KOPT-K1 (cell line): ENCODE data around the gene DCN.

Source experiments
- H3K27ac ChIP-seq: fragments of 200-600 bp; sonication (generic); 2 replicates; pipeline ENCODE4 v1.5.1; 2016; ENCODE audit warnings: antibody characterized with exemption, mild to moderate bottlenecking, low read depth, low read length; ENCODE audit not compliant: poor library complexity, severe bottlenecking
- H3K36me3 ChIP-seq: fragments of 200-600 bp; sonication (generic); 2 replicates; pipeline ENCODE4 v1.5.1; 2017; ENCODE audit warnings: antibody characterized with exemption, mild to moderate bottlenecking, low read length, moderate library complexity; ENCODE audit not compliant: insufficient read depth
- H3K9me3 ChIP-seq: fragments of 200-600 bp; sonication (generic); 2 replicates; pipeline ENCODE4 v1.5.1; 2017; ENCODE audit warnings: antibody characterized with exemption, low read length, mild to moderate bottlenecking; ENCODE audit not compliant: insufficient read depth, poor library complexity, severe bottlenecking

Gene DCN

DNA sequence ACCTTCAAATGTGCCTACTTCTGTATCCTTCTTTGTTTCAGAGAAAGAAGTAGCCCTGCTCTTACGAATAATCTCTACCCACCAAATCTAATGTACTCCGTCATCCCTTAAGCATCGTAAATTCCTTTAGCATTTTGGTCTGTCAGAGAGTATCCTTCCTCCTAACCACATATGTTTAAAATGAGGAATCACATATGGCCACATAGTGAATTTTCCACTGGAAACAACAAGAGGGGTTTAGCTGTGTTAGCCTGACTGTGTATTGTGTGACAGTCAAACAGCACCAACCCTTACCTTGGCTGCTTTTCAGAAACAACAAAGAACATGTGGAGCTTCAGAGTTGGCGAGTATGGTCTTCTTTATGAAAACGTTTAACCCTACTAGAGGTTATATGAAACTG, 76.8 kb downstream of the DCN start:
- Histone ChIP-seq H3K9me3 (no peaks in the 10 kb centered on the region), H3K36me3 (no peaks in the 10 kb centered on the region), H3K27ac (no peak overlapping the region)

- no peak overlapping the region for H3K27ac ChIP-seq
- H3K9me3 ChIP-seq: no peaks in the 10 kb centered on the region
- H3K36me3 ChIP-seq: no peaks in the 10 kb centered on the region
Observed at GRCh38 chr12:91104812-91105466, 77.7 kb downstream of the DCN start.

GRCh38 chr12:91103624-91104023, 79.0 kb downstream of the DCN start:
- no peaks in the 10 kb centered on the region for H3K36me3 ChIP-seq
- no peak overlapping the region for H3K27ac ChIP-seq
- no peaks in the 10 kb centered on the region for H3K9me3 ChIP-seq

- H3K27ac ChIP-seq: no peak overlapping the region
- no peaks in the 10 kb centered on the region for H3K9me3 ChIP-seq
- no peaks in the 10 kb centered on the region for H3K36me3 ChIP-seq
Observed at GRCh38 chr12:91103101-91103500, 79.5 kb downstream of the DCN start.

- no peaks in the 10 kb centered on the region for H3K9me3 ChIP-seq
- H3K27ac ChIP-seq: no peak overlapping the region
- no peaks in the 10 kb centered on the region for H3K36me3 ChIP-seq
Observed at GRCh38 chr12:91100906-91101305, 81.7 kb downstream of the DCN start.

- H3K9me3 ChIP-seq: no peaks in the 10 kb centered on the region
- no peak overlapping the region for H3K27ac ChIP-seq
- H3K36me3 ChIP-seq: no peaks in the 10 kb centered on the region
Observed at GRCh38 chr12:91099836-91100235, 82.8 kb downstream of the DCN start.

DNA sequence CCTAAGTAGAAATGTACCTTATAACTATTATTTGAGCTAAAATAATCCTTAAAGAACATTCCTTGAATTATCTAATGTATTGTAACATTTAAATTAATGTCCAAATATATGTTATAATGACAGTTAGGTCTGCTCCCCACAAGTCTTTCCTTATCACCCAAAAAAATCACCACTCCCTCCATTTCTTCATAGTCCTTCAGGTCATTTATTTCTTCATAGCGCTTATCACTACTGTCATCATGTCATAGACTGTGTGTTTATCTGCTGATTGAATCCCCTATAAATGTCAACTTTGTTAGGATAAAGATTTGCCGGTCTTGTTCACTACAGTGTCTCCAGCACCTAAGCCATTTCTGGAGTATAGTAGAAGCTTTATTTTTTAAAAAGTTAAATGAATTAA, 83.3 kb downstream of the DCN start:
- H3K9me3 ChIP-seq: no peaks in the 10 kb centered on the region
- H3K36me3 ChIP-seq: no peaks in the 10 kb centered on the region
- no peak overlapping the region for H3K27ac ChIP-seq

GRCh38 chr12:91098941-91099340, 83.7 kb downstream of the DCN start:
- Histone ChIP-seq H3K27ac (no peak overlapping the region), H3K9me3 (no peaks in the 10 kb centered on the region)

GRCh38 chr12:91098461-91098860, 84.2 kb downstream of the DCN start:
- Histone ChIP-seq H3K27ac (no peak overlapping the region), H3K9me3 (no peaks in the 10 kb centered on the region), H3K36me3 (no peaks in the 10 kb centered on the region)

More at GRCh38 chr12:91098941-91099340, 83.7 kb downstream of the DCN start:
- no peaks in the 10 kb centered on the region for H3K36me3 ChIP-seq

DNA sequence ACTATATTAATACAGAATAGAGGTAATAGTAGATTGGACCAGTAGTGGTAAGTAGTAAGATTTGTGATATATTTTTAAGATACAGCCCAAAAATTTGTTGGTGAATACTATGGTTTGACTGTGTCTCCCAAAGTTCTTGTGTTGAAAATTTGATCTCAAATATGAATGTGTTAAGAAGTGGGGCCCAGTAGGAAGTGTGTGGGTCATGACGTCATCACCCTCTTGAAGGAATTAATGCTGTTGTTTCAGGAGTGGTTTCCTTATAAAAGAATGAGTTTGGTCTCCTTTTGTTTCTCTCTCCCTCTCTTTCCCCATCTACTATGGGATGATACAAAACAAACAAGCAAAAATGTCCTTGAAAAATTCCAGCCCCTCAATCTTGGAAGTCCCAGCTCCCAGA, 87.7 kb downstream of the DCN start:
- Histone ChIP-seq H3K36me3 (no peaks in the 10 kb centered on the region), H3K27ac (no peak overlapping the region)

GRCh38 chr12:91094032-91094662, 88.5 kb downstream of the DCN start:
- Histone ChIP-seq H3K27ac (no peak overlapping the region), H3K36me3 (no peaks in the 10 kb centered on the region), H3K9me3 (peaks cover 8% of the 10 kb centered on the region)

More for the DNA sequence above, 87.7 kb downstream of the DCN start:
- H3K9me3 ChIP-seq: peaks cover under 1% of the 10 kb centered on the region

DNA sequence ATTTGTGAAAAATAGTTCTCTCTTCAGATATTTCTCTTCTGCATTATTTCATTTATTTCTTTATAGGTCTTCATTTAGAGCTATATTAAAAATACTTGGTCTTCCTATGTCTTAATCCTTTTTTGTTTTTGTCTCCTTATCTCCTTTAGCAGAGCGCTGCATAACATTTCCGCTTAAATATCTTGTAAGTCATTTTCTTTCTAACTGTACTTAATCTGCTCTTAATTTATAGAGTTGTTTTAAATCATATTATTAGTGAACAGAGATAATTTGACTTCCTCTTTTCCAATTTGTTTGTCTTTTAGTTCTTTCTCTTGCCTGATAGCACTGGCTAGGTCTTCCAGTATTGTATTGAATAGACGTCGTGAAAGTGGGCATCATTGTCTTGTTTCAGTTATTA, 89.3 kb downstream of the DCN start:
- Histone ChIP-seq H3K36me3 (no peaks in the 10 kb centered on the region), H3K9me3 (peaks cover 10% of the 10 kb centered on the region), H3K27ac (no peak overlapping the region)

DNA sequence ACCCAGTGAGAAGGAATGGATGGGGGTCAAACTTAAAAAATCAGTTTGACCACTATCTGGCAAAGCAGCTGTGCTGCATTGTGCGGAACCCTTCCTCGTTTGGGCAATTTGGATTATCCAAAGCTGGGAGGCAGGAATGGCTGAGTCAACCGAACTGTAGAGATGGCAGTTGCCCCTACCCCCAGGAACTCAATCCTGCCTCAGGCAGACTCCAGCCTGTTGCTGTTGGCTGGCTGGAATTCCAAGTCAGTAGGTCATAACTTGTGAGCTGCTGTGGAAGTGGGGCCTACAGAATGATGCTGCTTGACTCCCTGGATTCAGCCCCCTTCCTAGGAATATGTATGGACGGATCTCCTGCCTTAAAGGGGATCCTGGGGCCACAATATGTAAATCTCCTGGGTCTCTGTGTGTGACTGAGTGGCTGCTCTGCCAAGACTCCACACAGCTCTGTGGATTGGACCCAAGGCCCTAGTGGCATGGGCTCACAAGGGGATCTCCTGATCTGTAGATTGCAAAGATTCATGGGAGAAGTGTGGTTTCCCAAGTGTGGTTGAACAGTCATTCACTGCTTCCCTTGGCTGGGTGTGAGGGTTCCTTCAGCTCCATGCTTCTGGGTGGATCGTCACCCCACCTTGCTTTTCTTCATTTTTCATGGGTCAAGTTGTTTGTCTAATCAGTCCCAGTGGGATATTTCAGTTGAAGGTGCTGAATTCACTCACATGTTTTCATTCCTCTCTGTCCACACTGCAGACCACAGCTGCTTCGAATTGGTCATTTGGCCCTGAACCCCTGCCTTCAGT, 90.5 kb downstream of the DCN start:
- Histone ChIP-seq H3K36me3 (no peaks in the 10 kb centered on the region), H3K27ac (no peak overlapping the region), H3K9me3 (peaks cover 10% of the 10 kb centered on the region)
